Measurements from ENCODE around the gene DEFB121.

GRCh38 chr20:31406115-31406514 lies at the start of gene DEFB121:
- TF ChIP-seq POLR2AphosphoS5 (IDR thresholded peaks at IDR 0.05; ENCODE audit: low read depth, low read length) = no peak
- no peak for TF ChIP-seq TAF1 (IDR thresholded peaks at IDR 0.05; ENCODE audit: low read depth, low read length)
- TF ChIP-seq CHD7 (IDR thresholded peaks at IDR 0.05; ENCODE audit: insufficient replicate concordance, low read length) = no peak
- no peak for TF ChIP-seq POLR2A (IDR thresholded peaks at IDR 0.05; ENCODE audit: control extremely low read depth in 1 of 2, low read depth in 2 of 2, low read length in 2 of 2)
- TF ChIP-seq CTCF (IDR thresholded peaks at IDR 0.05; ENCODE audit: control extremely low read depth in 1 of 3, insufficient read depth in 1 of 3, low read depth in 1 of 3, low read length in 3 of 3) = no peak
- TF ChIP-seq SAP30 (IDR thresholded peaks at IDR 0.05; ENCODE audit: insufficient read depth, insufficient replicate concordance, low read length) = no peak
- no peak for TF ChIP-seq SP4 (IDR thresholded peaks at IDR 0.05; ENCODE audit: low read length)
- TF ChIP-seq JUND (IDR thresholded peaks at IDR 0.05; ENCODE audit: low read length) = no peak
